GM12878 (cell line): ENCODE results near the gene SEC63. TPM values are rescaled to one million over a fixed set of nuclear protein-coding genes. Genes with fewer than 3 reads are reported as not detected.

Experiments used
- ATAC-seq: fragments of 200-7000 bp; cut with Tn5 transposase; 3 replicates; pipeline ENCODE4 v1.9.1; 2020; ENCODE audit warnings: mild to moderate bottlenecking, moderate library complexity
- BruUV-seq: library from RNA; stranded (reverse); fragments of 400-500 nt; replicated peaks from 2 replicates; lab custom pipeline; 2021; lab: Mats Ljungman, UMichigan
- CTCF ChIA-PET: fragments of 300-600 bp; sonication (Branson Sonifier 250); formaldehyde crosslinking; extraction: SDS; loops from one replicate; lab custom pipeline; 2021; ENCODE audit warnings: inconsistent platforms; lab: Yijun Ruan, JAX
- POLR2A ChIA-PET: fragments of 350-600 bp; formaldehyde crosslinking; extraction: SDS; loops from one replicate; lab custom pipeline; 2021; ENCODE audit warnings: inconsistent platforms; lab: Charles Lee
- RAD21 ChIA-PET: fragments of 300-600 bp; sonication (Branson Sonifier 250); formaldehyde crosslinking; loops from one replicate; lab custom pipeline; 2023; ENCODE audit warnings: antibody characterized with exemption; ENCODE audit not compliant: unreplicated experiment; lab: Charles Lee
- SMC1A ChIA-PET: fragments of 300-600 bp; sonication (Branson Sonifier 250); formaldehyde crosslinking; loops from one replicate; lab custom pipeline; 2023; ENCODE audit not compliant: unreplicated experiment, uncharacterized antibody; lab: Charles Lee
- DNase-seq: peaks from one replicate; pipeline ENCODE4 v3.0.0-alpha.2; 2011; ENCODE audit warnings: low read depth, low spot score
- FAIRE-seq: peaks from 3 replicates; lab custom pipeline; 2011; peaks lifted over from hg19 to GRCh38; lab: Jason Lieb, UNC
- H2AFZ ChIP-seq: 2 replicates; pipeline ENCODE4 v1.6.0; 2011; ENCODE audit warnings: low read depth, low read length, control low read depth; ENCODE audit not compliant: control insufficient read depth
- H3K27ac ChIP-seq: 2 replicates; pipeline ENCODE4 v1.5.1; 2011; ENCODE audit warnings: control low read depth; ENCODE audit not compliant: control insufficient read depth, insufficient read depth
- H3K27me3 ChIP-seq, 2 experiments: replicated peaks in 1 of 2; 2 replicates each; pipeline versions ENCODE4 v1.6.0 to v1.6.1; 2011; ENCODE audit warnings: low read length in 1 of 2; ENCODE audit not compliant: control insufficient read depth in 2 of 2, insufficient read depth in 2 of 2
- H3K36me3 ChIP-seq, 2 experiments: 2 replicates each; pipeline ENCODE4 v1.5.1; 2011; ENCODE audit warnings: low read length in 1 of 2; ENCODE audit not compliant: control insufficient read depth in 2 of 2, insufficient read depth in 2 of 2
- H3K4me1 ChIP-seq: 2 replicates; pipeline ENCODE4 v1.6.1; 2011; ENCODE audit warnings: mild to moderate bottlenecking, low read length, moderate library complexity, mixed read lengths; ENCODE audit not compliant: control insufficient read depth, insufficient read depth
- H3K4me2 ChIP-seq: 2 replicates; pipeline ENCODE4 v1.6.0; 2011; ENCODE audit warnings: control low read depth; ENCODE audit not compliant: control insufficient read depth, insufficient read depth
- H3K4me3 ChIP-seq: fragments of 200-600 bp; sonication (generic); 2 replicates; pipeline ENCODE4 v1.5.1; 2016
- H3K79me2 ChIP-seq: 2 replicates; pipeline ENCODE4 v1.6.0; 2011; ENCODE audit warnings: low read length; ENCODE audit not compliant: control insufficient read depth, insufficient read depth
- H3K9ac ChIP-seq: 2 replicates; pipeline ENCODE4 v1.8.0; 2011; ENCODE audit warnings: low read length, control low read depth, mixed read lengths; ENCODE audit not compliant: control insufficient read depth, insufficient read depth
- H3K9me3 ChIP-seq: replicated peaks from 3 replicates; pipeline ENCODE4 v1.5.1; 2011; ENCODE audit warnings: mild to moderate bottlenecking, low read length; ENCODE audit not compliant: control insufficient read depth, insufficient read depth
- H4K20me1 ChIP-seq: 2 replicates; pipeline ENCODE4 v1.6.0; 2011; ENCODE audit not compliant: control insufficient read depth, insufficient read depth
- JUND ChIP-seq: IDR thresholded peaks from 2 replicates; pipeline ENCODE4 v1.6.1; 2012; ENCODE audit warnings: low read depth, mild to moderate bottlenecking, low read length, improper control_type of control experiment, moderate library complexity
- KLF5 ChIP-seq: fragments of 450-650 bp; IDR thresholded peaks from 2 replicates; pipeline ENCODE4 v1.6.1; 2014; ENCODE audit warnings: mild to moderate bottlenecking; ENCODE audit not compliant: partially characterized antibody
- MTA2 ChIP-seq: fragments of 450-650 bp; IDR thresholded peaks from 2 replicates; pipeline ENCODE4 v1.6.1; 2016; ENCODE audit warnings: low read depth, mild to moderate bottlenecking, moderate library complexity
- MYC ChIP-seq: IDR thresholded peaks from 2 replicates; pipeline ENCODE4 v1.6.1; 2011; ENCODE audit warnings: mild to moderate bottlenecking, low read length, moderate library complexity, inconsistent platforms; ENCODE audit not compliant: insufficient read depth, insufficient replicate concordance, insufficient read length, severe bottlenecking
- NR2C1 ChIP-seq: fragments of 450-650 bp; IDR thresholded peaks from 2 replicates; pipeline ENCODE4 v1.6.1; 2017; ENCODE audit warnings: antibody characterized with exemption, mild to moderate bottlenecking, moderate library complexity
- NR2C2 ChIP-seq: IDR thresholded peaks from 2 replicates; pipeline ENCODE4 v1.6.1; 2011; ENCODE audit warnings: borderline replicate concordance, low read depth; ENCODE audit not compliant: control insufficient read depth, insufficient read length
- NR2F1 ChIP-seq: fragments of 450-650 bp; conservative IDR thresholded peaks from 2 replicates; pipeline ENCODE4 v1.6.1; 2017; ENCODE audit warnings: mild to moderate bottlenecking
- PML ChIP-seq: IDR thresholded peaks from 2 replicates; pipeline ENCODE4 v1.6.1; 2012; ENCODE audit warnings: low read length, inconsistent platforms
- POLR2AphosphoS5 ChIP-seq: IDR thresholded peaks from 2 replicates; pipeline ENCODE4 v1.6.1; 2011; ENCODE audit warnings: mild to moderate bottlenecking, low read length, inconsistent platforms
- RAD51 ChIP-seq: fragments of 450-650 bp; IDR thresholded peaks from 2 replicates; pipeline ENCODE4 v1.6.1; 2016; ENCODE audit warnings: moderate library complexity, mild to moderate bottlenecking, inconsistent platforms
- SPI1 ChIP-seq: IDR thresholded peaks from 2 replicates; pipeline ENCODE4 v1.6.1; 2011; ENCODE audit warnings: low read depth, mild to moderate bottlenecking, low read length, moderate library complexity, borderline replicate concordance; ENCODE audit not compliant: insufficient read depth
- SREBF1 ChIP-seq: IDR thresholded peaks from 2 replicates; pipeline ENCODE4 v1.6.1; 2012; ENCODE audit warnings: mild to moderate bottlenecking, low read length
- TAF1 ChIP-seq: IDR thresholded peaks from 2 replicates; pipeline ENCODE4 v1.6.1; 2011; ENCODE audit warnings: mild to moderate bottlenecking, low read depth, low read length, borderline replicate concordance
- WGBS: methylation state at CpG from one replicate; pipeline ENCODE4 v1.1.6; 2016; ENCODE audit warnings: low lambda C conversion rate; ENCODE audit not compliant: insufficient replicate concordance, insufficient coverage; ENCODE audit errors: missing lambda C conversion rate; 5-methylcytosine and 5-hydroxymethylcytosine counted together
- in situ Hi-C: fragments of 300-500 bp; cut with MboI; formaldehyde crosslinking; loops from 9 replicates; pipeline ENCODE4 v1.14.3; 2018; ENCODE audit warnings: mixed read lengths
- intact Hi-C: fragments of 100-400 bp; cut with micrococcal nuclease; formaldehyde crosslinking; loops from one replicate; pipeline ENCODE4 v1.14.2; 2022; ENCODE audit not compliant: unreplicated experiment
- polyA plus RNA-seq, 11 experiments: library from polyadenylated mRNA; depleted of rRNA in 4 of 11; unstranded in 6 of 11; stranded (reverse) in 5 of 11; fragments of >200 nt; fragmentation: Nextera tagmentation in 4 of 11; fragmentation: Illumina TruSeq in 1 of 11; extraction: Ambion mirVana in 4 of 11; extraction: Trizol in 1 of 11; gene quantifications; 1 replicate in 1 of 11; 2 replicates in 10 of 11; pipeline versions ENCODE4 v1.2.1 to v1.2.3, GENCODE V29; 2011 to 2016; ENCODE audit warnings: inconsistent platforms in 2 of 11, missing spikeins in 2 of 11, low read depth in 1 of 11
- total RNA-seq, 4 experiments: library from RNA; depleted of rRNA in 3 of 4; stranded (reverse); fragments of >200 nt in 3 of 4; fragmentation: Illumina TruSeq in 1 of 4; extraction: Trizol in 1 of 4; gene quantifications; 2 replicates each; pipeline versions ENCODE4 v1.2.1 to v1.2.3, GENCODE V29; 2013 to 2021
- TF ChIP-seq, protein P1 (sequence below): IDR thresholded peaks from 2 replicates; pipeline ENCODE4 v1.6.1; 2011; ENCODE audit warnings: borderline replicate concordance, low read depth, mild to moderate bottlenecking, moderate library complexity, low read length; ENCODE audit not compliant: insufficient read depth, poor library complexity, severe bottlenecking
- TF ChIP-seq, protein P2 (sequence below): fragments of 450-650 bp; conservative IDR thresholded peaks from 2 replicates; pipeline ENCODE4 v1.6.1; 2017; ENCODE audit warnings: mild to moderate bottlenecking, moderate library complexity
- TF ChIP-seq, protein P3 (sequence below): fragments of 450-650 bp; formaldehyde crosslinking; IDR thresholded peaks from 2 replicates; pipeline ENCODE4 v1.4.0; 2022; ENCODE audit warnings: mild to moderate bottlenecking, moderate library complexity
- TF ChIP-seq, protein P4 (sequence below): IDR thresholded peaks from 2 replicates; pipeline ENCODE4 v1.6.1; 2011; ENCODE audit warnings: mild to moderate bottlenecking, low read depth, low read length, moderate library complexity; ENCODE audit not compliant: insufficient replicate concordance

The SEC63 gene
- total and polyA plus RNA-seq, 10 of the 15 experiments (the other 5 are each of a cell fraction or from before 2014, with no cell fraction given): 10.1 to 87.0 (median 34.3) TPM

DNA sequence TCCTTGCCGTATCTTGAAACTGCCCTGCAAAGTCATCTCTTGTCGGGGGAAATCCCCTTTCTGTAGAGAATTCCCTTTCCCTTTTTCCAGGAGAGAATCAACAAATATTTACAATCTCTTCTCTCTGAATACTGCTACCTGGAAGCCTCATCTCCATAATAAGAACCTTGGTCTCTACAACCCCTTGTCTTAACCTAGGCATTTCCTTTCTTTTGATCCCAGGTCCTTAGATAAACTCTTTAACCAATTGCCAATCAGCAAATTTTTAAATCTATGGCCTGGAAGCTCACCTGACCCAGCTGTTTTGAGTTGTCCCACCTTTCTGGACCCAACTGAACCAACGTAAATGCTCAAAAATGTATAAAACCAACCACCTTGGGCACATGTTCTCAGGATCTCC lies 30.6 kb upstream of the SEC63 start:
- FAIRE-seq: no peak
- RAD21 ChIA-PET: no interaction called here
- H2AFZ ChIP-seq: no peak overlapping the region
- ATAC-seq: no peak
- no peak overlapping the region for H3K9ac ChIP-seq
- in situ Hi-C loops (no loop called here), intact Hi-C loops (no loop called here)
- DNase-seq: no peak
- H3K27ac ChIP-seq: no peak overlapping the region
- TF ChIP-seq KLF5 (no peak), RAD51 (no peak), POLR2AphosphoS5 (no peak), MYC (no peak), PML (no peak), NR2C2 (no peak), JUND (no peak), MTA2 (no peak), NR2C1 (no peak), SREBF1 (no peak), TAF1 (no peak), SPI1 (no peak), NR2F1 (no peak)
- TF ChIP-seq, protein P1, sequence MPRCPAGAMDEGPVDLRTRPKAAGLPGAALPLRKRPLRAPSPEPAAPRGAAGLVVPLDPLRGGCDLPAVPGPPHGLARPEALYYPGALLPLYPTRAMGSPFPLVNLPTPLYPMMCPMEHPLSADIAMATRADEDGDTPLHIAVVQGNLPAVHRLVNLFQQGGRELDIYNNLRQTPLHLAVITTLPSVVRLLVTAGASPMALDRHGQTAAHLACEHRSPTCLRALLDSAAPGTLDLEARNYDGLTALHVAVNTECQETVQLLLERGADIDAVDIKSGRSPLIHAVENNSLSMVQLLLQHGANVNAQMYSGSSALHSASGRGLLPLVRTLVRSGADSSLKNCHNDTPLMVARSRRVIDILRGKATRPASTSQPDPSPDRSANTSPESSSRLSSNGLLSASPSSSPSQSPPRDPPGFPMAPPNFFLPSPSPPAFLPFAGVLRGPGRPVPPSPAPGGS: no peak
- TF ChIP-seq, protein P2, sequence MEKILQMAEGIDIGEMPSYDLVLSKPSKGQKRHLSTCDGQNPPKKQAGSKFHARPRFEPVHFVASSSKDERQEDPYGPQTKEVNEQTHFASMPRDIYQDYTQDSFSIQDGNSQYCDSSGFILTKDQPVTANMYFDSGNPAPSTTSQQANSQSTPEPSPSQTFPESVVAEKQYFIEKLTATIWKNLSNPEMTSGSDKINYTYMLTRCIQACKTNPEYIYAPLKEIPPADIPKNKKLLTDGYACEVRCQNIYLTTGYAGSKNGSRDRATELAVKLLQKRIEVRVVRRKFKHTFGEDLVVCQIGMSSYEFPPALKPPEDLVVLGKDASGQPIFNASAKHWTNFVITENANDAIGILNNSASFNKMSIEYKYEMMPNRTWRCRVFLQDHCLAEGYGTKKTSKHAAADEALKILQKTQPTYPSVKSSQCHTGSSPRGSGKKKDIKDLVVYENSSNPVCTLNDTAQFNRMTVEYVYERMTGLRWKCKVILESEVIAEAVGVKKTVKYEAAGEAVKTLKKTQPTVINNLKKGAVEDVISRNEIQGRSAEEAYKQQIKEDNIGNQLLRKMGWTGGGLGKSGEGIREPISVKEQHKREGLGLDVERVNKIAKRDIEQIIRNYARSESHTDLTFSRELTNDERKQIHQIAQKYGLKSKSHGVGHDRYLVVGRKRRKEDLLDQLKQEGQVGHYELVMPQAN: no peak
- TF ChIP-seq, protein P3, sequence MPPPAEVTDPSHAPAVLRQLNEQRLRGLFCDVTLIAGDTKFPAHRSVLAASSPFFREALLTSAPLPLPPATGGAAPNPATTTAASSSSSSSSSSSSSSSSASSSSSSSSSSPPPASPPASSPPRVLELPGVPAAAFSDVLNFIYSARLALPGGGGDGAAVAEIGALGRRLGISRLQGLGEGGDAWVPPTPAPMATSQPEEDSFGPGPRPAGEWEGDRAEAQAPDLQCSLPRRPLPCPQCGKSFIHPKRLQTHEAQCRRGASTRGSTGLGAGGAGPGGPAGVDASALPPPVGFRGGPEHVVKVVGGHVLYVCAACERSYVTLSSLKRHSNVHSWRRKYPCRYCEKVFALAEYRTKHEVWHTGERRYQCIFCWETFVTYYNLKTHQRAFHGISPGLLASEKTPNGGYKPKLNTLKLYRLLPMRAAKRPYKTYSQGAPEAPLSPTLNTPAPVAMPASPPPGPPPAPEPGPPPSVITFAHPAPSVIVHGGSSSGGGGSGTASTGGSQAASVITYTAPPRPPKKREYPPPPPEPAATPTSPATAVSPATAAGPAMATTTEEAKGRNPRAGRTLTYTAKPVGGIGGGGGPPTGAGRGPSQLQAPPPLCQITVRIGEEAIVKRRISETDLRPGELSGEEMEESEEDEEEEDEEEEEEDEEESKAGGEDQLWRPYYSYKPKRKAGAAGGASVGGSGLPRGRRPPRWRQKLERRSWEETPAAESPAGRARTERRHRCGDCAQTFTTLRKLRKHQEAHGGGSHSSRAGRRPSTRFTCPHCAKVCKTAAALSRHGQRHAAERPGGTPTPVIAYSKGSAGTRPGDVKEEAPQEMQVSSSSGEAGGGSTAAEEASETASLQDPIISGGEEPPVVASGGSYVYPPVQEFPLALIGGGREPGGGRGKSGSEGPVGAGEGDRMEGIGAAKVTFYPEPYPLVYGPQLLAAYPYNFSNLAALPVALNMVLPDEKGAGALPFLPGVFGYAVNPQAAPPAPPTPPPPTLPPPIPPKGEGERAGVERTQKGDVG (CRISPR knock-in tag): no peak
- TF ChIP-seq, protein P4, sequence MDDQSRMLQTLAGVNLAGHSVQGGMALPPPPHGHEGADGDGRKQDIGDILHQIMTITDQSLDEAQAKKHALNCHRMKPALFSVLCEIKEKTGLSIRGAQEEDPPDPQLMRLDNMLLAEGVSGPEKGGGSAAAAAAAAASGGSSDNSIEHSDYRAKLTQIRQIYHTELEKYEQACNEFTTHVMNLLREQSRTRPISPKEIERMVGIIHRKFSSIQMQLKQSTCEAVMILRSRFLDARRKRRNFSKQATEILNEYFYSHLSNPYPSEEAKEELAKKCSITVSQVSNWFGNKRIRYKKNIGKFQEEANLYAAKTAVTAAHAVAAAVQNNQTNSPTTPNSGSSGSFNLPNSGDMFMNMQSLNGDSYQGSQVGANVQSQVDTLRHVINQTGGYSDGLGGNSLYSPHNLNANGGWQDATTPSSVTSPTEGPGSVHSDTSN: no peak
- H3K27me3 ChIP-seq: no peaks in the 10 kb centered on the region; a peak in 1 of 4 replicates
- CTCF ChIA-PET: interaction anchor here (0.5 to 1.4 kb wide), 2 partner anchors 8 to 164 kb away, joined by 5 to 8 read pairs; no protein-coding TSS in a partner anchor
- H3K9me3 ChIP-seq: no peaks in the 10 kb centered on the region
- no peak overlapping the region for H3K4me3 ChIP-seq
- POLR2A ChIA-PET: no interaction called here
- no peaks in the 10 kb centered on the region for H3K4me1 ChIP-seq
- no peak overlapping the region for H3K4me2 ChIP-seq
- H3K36me3 ChIP-seq: no peaks in the 10 kb centered on the region
- 56% methylated on average over 3 of the region's 3 CpGs for WGBS
- H4K20me1 ChIP-seq: no peaks in the 10 kb centered on the region
- no peaks in the 10 kb centered on the region for H3K79me2 ChIP-seq
- BruUV-seq: no TSS peak
- SMC1A ChIA-PET: interaction anchor here (0.9 kb wide), 1 partner anchor 10 kb away, joined by 3 read pairs; no protein-coding TSS in a partner anchor
